Mucosa of descending colon (tissue), 3 donors: ENCODE results near the gene MELTF. TPM values are rescaled to one million over a fixed set of nuclear protein-coding genes. Genes with fewer than 3 reads are reported as not detected.

ENCODE experiments used
- ATAC-seq: fragments of 200-7000 bp; cut with Tn5 transposase; one replicate; pipeline ENCODE4 v1.9.1; 2020; ENCODE audit warnings: mild to moderate bottlenecking, moderate library complexity
- DNase-seq, 3 donors: peaks; one replicate each; pipeline ENCODE4 v3.0.0-alpha.2; 2020
- H3K36me3 ChIP-seq: fragments of 200-600 bp; one replicate; pipeline ENCODE4 v1.8.0; 2021; ENCODE audit warnings: low read depth, mild to moderate bottlenecking
- H3K4me1 ChIP-seq: fragments of 200-600 bp; one replicate; pipeline ENCODE4 v1.8.0; 2021; ENCODE audit warnings: low read depth, mild to moderate bottlenecking
- H3K4me3 ChIP-seq: fragments of 200-600 bp; one replicate; pipeline ENCODE4 v1.8.0; 2021; ENCODE audit warnings: mild to moderate bottlenecking
- H3K9me3 ChIP-seq: fragments of 200-600 bp; one replicate; pipeline ENCODE4 v1.8.0; 2021; ENCODE audit warnings: mild to moderate bottlenecking
- intact Hi-C, 2 donors: fragments of 100-400 bp; cut with DNase I in 1 of 2; cut with micrococcal nuclease in 1 of 2; formaldehyde crosslinking; loops; one replicate each; pipeline versions ENCODE4 v1.11.0 to v1.11.1; 2022; cut with DNase I, micrococcal nuclease
- total RNA-seq, 3 donors: library from RNA; stranded (reverse); fragmentation: NEBNext Ultra II Directional in 2 of 3; extraction: Animal tissue kit (Norgen Biotek cat#: 25700) in 2 of 3; gene quantifications; one replicate each; pipeline versions ENCODE4 v1.2.1 to v1.2.4, GENCODE V29; 2021 to 2023
- TF ChIP-seq, protein P1 (sequence below): fragments of 200-600 bp; IDR thresholded peaks from one replicate; pipeline ENCODE4 v1.8.0; 2022; ENCODE audit warnings: antibody characterized with exemption, mild to moderate bottlenecking
- donor health status: DM: no; HTN: no; CAD: no; lungs with moderate emphysema.
- donor health status: DM: no; HTN: no; CAD: no.
- donor health status: DM: no; HTN: yes; CAD: no.

Gene MELTF
- total RNA-seq, 3 donors from 2014 or later, result 8.4 to 17.3 (median 10.7) TPM

DNA sequence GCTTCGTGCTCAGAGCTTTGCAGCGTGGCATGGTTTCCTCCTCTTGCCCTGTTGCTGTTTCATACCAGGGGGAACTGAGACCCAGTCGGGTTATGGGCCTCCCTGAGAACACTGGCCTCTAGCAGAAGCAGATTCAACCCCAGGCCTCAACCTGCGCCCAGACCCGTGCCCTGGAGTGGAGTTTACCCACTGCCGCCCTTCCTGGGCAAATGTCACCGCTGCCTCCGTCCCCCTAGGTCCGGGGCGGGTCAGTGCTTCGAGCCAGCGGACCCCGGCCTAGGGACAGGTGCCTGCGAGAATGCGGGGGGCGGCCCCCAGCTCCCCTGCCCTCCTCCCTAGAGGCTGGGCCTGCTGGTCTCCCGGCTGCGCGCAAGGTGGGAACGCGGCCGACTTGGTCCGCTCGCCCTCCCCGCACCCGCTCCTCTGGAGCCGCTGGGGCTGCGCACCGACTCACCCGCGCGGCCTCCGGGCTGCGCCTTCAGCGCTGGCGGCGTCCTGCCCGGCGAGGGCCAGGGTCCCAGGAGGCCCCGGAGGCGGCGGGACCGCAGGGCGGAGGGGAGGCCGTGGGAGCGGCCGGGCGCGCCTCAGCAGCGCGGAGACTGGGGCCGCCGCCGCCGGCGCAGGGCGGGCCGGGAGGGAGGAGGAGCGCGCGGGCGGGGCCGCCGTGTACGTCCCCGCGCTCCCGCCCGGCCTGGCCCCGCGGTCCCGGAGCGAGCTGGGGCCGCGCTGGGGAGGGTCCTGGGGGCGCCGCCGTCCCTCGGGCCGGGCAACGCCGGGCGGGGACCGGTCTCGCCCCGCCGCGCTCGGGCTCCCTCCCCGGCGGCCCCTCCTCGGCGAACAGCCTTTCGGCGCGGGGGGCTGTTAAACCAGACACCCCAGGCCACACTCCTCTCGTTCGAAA is 61.1 kb downstream of the MELTF start, which contains the start of gene PIGZ:
TSS of gene PIGZ (minus strand) at position 601 of the 901 bp plus-strand sequence. CDS start 16,802 bp downstream, outside the sequence.
- intact Hi-C loops, result no loop called here
- ATAC-seq, result peak; percentile 88
- no peaks in the 10 kb centered on the region for H3K9me3 ChIP-seq

DNA sequence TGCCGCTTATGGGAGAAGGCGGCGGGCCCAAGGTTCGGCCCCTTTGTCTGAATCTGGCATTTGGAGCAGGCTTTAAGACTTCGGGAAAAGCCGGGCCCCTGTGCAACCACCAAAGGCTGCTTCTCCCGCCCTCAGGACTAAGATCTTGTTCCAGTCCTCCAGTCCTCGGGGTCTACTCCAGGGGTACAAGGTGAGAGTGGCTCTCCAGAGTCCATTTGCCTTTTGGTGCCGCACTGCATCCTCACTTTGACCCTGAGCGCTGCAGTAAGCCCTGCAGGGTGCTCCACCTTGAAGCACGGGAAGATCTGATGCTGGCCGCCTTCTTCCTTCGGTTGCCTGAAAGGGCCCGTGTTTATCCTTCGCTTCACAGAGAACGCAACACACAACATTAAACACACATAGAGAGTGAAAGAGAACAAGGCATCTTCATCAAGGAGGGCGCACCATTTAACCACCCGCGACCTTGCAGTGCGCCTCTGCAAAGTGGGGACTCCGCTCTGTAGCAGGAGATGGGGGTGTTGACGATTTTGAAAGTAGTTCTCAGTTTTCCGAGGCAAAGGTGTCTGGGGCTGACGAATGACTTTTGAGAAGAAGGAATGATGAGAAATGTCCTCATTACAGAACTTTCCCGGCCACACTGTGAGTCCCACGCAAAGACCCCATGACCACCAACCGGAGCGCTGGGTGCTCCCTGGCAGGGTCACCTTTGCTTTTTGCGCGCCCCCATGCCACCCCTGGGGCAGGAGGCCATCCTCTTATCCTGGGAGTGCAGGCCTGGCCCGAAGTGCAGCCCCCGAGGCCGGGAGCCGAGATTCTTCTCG is 62.0 kb downstream of the MELTF start:
- TF ChIP-seq, protein P1, sequence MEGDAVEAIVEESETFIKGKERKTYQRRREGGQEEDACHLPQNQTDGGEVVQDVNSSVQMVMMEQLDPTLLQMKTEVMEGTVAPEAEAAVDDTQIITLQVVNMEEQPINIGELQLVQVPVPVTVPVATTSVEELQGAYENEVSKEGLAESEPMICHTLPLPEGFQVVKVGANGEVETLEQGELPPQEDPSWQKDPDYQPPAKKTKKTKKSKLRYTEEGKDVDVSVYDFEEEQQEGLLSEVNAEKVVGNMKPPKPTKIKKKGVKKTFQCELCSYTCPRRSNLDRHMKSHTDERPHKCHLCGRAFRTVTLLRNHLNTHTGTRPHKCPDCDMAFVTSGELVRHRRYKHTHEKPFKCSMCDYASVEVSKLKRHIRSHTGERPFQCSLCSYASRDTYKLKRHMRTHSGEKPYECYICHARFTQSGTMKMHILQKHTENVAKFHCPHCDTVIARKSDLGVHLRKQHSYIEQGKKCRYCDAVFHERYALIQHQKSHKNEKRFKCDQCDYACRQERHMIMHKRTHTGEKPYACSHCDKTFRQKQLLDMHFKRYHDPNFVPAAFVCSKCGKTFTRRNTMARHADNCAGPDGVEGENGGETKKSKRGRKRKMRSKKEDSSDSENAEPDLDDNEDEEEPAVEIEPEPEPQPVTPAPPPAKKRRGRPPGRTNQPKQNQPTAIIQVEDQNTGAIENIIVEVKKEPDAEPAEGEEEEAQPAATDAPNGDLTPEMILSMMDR, result no peak
- ATAC-seq (no peak), DNase-seq (no peak)
- H3K36me3 ChIP-seq, result no peaks in the 10 kb centered on the region
- H3K4me1 ChIP-seq, result peaks cover 17% of the 10 kb centered on the region
- no peaks in the 10 kb centered on the region for H3K9me3 ChIP-seq
- intact Hi-C loops, result no loop called here
- peak overlapping the region; percentile 68 for H3K4me3 ChIP-seq

More for the DNA sequence above, 61.1 kb downstream of the MELTF start, which contains the start of gene PIGZ:
- H3K4me3 ChIP-seq, result peak within 1 kb of the TSS; percentile 68
- DNase-seq, result peak in 2 of 3 donors; percentile 68 to 75
- H3K36me3 ChIP-seq, result no peaks in the 10 kb centered on the region
- peaks cover 12% of the 10 kb centered on the region for H3K4me1 ChIP-seq
- TF ChIP-seq, protein P1, result no peak

DNA sequence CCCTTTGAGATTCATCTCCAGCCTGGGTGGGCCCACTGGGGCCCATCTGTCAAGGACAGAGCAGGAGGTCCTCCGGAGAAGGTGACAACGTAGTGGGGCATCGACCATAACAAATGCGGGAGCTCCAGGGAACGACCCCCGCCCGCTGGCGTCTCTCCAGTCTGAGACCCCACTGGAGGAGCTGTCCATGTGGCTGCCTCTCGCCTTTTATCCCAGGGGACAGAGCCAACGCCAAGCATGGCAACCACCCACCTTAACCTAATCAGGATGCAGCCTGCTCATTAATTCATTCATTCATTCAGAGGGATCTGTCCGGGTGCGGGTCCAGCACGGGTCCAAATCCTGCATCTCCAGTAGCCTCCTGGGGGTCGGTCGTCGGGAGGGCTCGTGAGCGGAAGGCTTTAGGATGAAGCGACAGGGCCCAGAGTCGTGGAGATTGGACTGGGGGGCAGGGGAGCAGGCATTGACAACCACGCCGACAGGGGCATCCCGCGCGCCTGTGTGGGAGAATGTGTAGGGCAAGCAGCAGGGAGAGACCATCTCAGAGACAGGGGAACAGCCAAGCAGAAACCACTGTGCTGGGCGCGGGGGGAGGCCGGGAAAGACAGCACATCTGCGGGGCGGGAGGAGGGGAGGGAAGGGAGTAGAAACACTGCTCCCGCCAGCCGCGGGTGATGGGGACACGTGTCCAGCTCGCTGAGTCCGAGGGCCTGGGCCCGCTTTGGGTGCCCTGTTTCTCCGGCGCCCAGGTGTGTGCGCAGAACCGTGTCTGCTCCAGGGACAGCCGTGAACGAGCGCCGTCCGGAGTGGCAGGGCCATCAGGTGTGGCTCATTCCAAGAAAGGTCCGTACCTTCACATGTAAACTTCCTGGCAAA is 62.9 kb downstream of the MELTF start:
- Histone ChIP-seq H3K4me1 (peaks cover 17% of the 10 kb centered on the region), H3K4me3 (no peak overlapping the region), H3K9me3 (no peaks in the 10 kb centered on the region), H3K36me3 (no peaks in the 10 kb centered on the region)
- TF ChIP-seq, protein P1, result no peak
- intact Hi-C loops, result no loop called here
- ATAC-seq, result no peak
- no peak for DNase-seq

DNA sequence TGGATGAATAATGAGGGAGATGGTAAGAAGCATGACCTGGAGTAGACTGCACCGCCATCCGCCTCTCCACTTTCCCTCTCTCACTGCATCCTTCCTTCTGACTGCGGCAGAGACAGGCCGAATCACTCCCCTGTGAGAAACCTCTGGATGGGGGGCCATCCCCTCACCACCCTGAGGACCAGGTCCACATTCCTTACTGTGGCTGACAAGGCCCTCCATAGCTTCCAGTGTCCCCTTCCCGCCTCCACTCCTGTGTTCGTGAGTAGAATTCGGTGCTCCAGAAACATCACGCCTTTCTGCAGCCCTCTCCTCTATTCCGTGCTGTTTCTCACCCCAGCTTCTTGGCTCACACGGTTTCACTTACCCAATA is 63.8 kb downstream of the MELTF start:
- TF ChIP-seq, protein P1, result no peak

More for the DNA sequence above, 63.8 kb downstream of the MELTF start:
- Histone ChIP-seq H3K4me1 (peaks cover 25% of the 10 kb centered on the region), H3K36me3 (no peaks in the 10 kb centered on the region), H3K9me3 (no peaks in the 10 kb centered on the region), H3K4me3 (no peak overlapping the region)
- intact Hi-C loops, result no loop called here
- ATAC-seq, result no peak
- no peak for DNase-seq
